Stromal cell of bone marrow (primary cell): Measurements from ENCODE around the gene RFX3.

Experiments used
- DNase-seq: peaks from one replicate; pipeline ENCODE4 v3.0.0-alpha.2; 2012; ENCODE audit warnings: low read depth

RFX3 gene

DNA sequence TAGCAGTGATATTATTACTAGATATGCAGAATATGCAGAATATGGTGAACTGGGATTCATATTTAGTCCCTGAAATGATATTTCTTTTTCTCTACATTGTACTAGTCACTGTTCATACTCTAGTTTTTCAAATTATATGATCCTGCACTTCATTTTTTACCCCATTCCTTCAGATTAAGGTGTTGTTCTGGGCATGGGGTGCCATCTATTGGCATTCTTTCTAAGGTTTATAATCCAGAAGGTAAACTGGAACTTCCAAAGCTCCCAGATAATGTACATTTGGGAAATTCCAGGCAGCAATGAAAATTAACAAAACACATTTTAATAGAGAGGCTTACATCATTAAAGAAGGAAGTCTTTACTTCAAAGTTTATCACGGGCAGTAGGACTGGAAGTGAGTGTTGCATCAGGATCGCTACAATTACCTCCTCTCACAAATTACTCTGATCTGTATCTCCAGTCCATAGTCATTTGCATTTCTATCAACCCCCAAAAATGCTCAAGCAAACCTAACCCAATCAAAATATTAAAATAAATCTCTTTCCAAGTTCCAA, 12.5 kb downstream of the RFX3 start:
- no peak for DNase-seq

DNA sequence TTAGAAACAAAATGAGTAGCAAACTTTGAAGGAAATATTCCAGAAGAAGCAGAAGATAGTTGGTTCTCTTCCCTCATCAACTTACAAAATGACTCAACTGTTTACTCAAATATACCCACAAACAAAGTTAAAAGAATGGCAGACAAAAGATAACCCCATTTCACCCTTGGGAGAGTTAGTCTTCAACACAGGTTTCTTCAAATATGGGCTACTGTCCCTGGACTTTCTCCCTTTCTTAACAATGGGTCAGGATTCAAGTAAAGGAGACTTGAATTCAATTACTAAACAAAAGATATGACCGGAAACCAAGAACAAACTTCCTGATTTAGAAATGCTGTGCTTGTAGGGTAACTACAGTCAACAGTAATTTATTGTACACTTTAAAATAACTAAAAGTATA, 14.2 kb downstream of the RFX3 start:
- no peak for DNase-seq

GRCh38 chr9:3510796-3511195, 15.0 kb downstream of the RFX3 start:
- no peak for DNase-seq

DNA sequence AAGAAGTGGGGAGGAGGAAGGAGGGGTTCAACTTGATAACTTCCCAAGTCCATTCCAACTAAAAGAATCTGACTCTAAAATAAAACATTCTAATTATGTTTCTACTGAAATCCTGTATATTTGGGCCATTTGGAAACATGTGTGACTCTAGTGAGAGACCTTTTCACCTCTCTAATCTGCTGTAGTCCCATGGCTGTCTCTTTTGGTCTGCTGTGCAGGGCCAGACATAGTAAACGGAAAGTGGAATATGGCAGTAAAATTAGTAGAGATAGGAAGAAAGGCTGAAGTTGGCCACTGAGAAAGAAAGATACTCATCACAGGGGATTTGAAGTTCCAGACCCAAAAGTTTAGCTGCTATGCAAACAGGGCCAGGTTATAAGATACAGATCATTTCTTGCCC, 15.9 kb downstream of the RFX3 start:
- DNase-seq, result no peak

DNA sequence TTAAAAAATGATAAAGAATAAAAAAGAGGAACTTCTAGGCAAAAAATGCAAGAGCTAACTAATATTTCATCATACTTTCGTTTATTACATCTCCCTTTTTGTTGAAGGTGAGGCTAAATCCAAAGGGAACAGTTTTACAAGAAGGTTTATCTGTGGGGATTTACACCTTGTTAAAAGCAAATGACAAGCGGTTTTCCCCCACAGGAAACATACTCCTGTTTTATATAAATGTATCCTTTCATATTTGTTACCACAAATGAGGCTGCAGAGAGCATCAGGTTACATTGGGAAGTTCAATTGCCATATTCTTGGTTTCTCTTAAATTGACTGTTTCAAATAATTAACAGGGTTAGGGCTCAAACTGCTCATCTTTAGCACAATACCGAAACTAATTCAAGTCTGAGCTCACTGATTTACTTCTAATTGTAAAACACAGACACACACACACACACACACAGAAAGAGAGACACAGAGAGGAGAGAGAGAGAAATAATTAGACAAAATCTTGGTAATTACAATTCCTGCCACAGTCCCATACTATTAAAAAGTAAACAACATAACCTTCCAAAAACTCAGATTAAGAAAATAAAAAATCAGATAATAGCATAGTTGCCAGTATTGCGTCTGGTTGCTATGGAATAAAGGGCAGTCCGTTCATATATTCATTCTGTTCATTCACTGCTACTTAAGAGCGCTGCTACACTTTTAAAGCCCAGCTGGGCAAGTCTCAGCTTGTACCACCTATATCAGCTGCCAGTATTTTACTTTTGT, 17.1 kb downstream of the RFX3 start:
- DNase-seq, result no peak

GRCh38 chr9:3508078-3508431, 17.7 kb downstream of the RFX3 start:
- DNase-seq, result no peak

DNA sequence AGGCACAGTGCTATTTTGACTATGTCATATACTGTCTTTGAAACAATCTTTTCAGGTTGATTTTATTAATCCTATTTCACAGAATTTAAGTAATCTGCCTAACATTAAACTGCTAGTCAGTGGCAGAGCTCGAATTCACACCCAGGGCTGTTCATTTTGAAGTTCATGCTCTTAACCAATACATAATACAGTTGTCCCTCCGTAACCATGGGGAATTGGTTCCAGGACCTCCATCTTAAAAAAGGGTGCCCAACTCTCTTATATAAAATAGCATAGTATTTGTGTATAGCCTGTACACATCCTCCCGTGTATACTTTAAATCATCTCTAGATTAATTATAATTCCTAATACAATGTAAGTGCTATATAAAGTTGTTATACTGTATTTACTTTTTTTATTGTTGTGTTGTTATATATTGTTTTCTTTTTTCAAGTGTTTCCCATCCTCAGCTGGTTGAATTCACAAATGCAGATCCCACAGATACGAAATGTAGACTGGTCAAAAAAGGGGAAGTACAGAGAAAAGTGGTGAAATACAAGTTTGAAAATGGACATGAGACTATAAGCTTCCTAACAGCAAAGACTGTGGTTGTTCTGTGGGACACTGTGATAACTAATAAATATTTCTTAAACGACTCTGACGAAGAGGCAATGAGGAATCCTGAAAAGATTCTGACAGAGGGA, 18.3 kb downstream of the RFX3 start:
- DNase-seq, result no peak

DNA sequence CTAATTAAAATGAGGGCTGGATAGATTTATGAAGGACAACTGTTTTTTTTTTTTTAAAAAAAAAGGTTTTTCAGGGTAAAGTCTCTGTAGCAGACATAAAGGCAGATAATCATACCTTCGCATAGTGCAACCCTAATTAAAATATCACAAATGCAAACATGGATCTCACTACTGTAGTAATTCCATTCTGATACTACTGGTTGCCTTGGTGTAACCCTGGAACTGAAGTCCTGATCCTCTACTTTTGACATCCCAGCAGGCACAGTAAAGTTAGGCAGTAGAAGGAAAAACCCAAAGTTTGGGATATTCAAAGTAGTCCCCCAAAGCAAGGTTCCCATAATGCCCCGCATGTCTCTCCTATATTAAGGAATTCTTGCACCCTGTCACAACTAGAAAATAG, 19.6 kb downstream of the RFX3 start:
- DNase-seq, result no peak

GRCh38 chr9:3502560-3503398, 23.0 kb downstream of the RFX3 start:
- DNase-seq, result no peak

GRCh38 chr9:3500044-3500443, 25.8 kb downstream of the RFX3 start:
- DNase-seq, result no peak

DNA sequence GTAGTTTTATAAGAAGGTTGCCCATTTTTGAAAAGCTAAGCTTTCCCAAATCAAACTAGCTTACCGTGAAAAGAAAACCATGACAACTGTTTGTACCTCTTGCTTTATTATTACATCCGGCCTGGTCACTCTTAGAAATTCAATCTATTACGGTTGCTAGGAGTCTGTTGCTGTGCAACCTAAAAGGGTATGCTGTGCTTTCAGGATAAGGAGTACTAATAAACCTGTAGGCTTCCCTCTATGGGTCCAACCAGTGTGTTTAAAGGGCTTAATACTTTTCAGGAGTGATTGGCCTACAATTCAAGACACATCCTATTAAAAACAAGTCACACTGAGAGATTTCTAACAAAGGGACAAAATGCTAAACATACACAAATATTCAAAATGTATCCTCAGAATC, 27.1 kb downstream of the RFX3 start:
- DNase-seq, result peak; percentile 34

DNA sequence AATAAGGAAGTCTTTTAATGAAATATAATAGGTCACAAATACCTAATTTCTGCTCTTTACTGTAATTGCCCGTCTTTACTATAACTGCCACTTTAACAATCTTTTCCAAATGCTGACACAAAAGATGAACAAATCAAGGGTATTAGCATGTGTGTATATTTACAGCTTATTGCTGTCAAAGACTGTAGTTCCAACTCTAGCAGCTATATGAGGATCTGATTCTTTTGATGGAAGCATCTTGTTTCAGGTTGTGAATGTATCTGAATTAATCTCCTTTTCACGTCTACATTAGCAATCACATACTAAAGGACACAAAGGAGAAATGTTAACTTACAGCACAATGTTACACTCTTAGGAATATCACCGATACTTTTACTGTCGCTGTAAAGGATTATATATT, 27.9 kb downstream of the RFX3 start:
- no peak for DNase-seq

- DNase-seq, result peak; percentile 10
These were observed 28.4 kb downstream of the RFX3 start for GRCh38 chr9:3497401-3497800.

DNA sequence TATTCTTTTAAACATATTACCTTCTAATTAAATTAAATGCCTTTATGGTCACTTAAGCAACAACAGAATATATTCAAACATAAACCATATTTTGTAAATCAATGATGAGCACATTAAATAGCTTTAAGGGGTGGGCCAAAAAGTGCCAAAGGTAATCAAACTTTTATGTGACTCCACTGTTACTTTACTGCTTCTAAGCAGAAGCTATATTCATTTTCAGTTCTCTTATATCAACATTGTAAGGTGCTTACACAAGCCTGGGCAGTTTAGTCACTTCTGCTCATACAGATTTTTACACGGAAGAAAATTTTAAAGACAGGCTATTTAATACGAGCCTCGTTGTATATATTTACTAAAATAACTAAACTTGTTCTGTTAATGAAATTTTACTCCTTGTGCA, 29.9 kb downstream of the RFX3 start:
- no peak for DNase-seq

- no peak for DNase-seq
These were observed 33.6 kb downstream of the RFX3 start for GRCh38 chr9:3492214-3492613.

- no peak for DNase-seq
These were observed 34.4 kb downstream of the RFX3 start for GRCh38 chr9:3491450-3491849.

DNA sequence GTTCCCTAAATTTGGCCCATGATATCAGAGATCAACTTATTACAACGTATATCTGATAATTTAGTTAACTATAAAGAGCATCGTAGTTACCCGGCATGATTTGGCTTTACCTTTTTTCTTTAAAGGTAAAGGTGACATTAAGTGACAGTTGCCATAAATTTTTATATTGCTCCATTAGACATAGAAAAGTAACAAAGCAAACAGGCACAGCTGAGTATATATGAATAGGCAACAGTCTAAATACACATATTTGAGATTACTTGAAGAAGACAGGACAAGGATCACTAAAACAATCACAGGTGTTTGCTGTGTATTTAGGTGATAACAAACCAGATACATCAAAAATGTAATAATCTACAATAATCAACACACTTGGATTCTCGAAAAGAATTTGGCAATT, 34.8 kb downstream of the RFX3 start:
- no peak for DNase-seq

DNA sequence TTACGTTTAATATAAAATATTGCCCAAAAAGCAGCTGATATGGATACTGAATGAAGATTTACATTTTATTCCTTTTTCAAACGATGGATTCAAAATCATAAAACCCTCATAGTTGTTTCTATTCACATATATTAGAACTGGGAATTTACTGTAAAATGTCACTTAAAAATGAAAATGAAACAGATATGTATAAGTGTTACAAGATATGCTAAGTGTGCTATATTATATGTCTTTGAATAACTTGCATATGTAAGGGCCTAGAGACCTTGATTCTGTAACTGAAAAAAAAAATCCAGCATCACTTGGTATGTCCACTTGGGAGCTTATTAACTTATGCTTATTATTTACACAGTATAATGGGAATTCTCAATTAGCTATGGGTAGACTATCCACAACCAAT, 43.2 kb downstream of the RFX3 start:
- no peak for DNase-seq

DNA sequence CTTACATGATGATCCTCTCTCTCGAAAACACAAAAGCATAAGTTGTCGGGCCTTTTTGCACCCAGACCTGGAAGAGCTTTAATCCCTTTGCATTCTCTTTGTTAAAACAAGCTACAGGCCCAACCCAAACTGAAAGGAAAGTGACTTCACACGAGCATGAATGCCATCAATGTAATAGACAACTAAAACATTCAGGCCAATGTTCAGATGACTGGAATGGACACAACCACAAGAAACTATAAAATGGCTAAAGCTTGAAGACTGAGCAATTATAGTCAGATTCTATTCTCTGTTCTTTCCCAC, 45.5 kb downstream of the RFX3 start:
- DNase-seq, result no peak

- no peak for DNase-seq
These were observed 46.1 kb downstream of the RFX3 start for GRCh38 chr9:3479514-3480352.

DNA sequence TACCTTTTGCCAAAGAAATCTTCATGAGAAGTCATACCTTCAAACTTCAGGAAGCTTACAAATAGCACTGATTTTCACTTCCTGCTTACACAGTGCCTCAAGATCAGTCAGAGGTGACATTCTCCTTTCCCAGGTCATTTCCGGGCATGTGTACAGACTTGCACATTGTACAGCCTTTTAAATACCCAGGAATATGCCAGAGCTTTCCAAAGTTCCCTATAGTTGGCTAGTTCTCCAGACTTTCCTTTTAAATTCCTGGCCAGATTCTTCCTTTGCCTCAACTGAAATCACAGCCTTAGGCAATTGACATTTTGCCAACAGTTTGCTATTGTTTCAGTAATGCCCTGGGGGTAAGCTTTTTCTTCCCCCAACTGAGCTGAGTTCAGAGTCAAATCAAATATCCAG, 47.2 kb downstream of the RFX3 start:
- no peak for DNase-seq

- DNase-seq, result no peak
These were observed 48.5 kb downstream of the RFX3 start for GRCh38 chr9:3477236-3477834.
